GM18951 (cell line): ENCODE measurements around the gene CACTIN.
"Not testable (repeated sequence)": the region's sequence is repeated elsewhere in the genome, so short reads cannot be mapped to it uniquely, and the experiment has no call there.

Source experiments
- POLR2A ChIP-seq: IDR thresholded peaks from 4 replicates; pipeline ENCODE4 v1.6.1; 2011; ENCODE audit warnings: mild to moderate bottlenecking; ENCODE audit not compliant: insufficient read length, insufficient read depth; ENCODE audit errors: extremely low read depth
- in situ Hi-C: fragments of 300-500 bp; cut with MboI; formaldehyde crosslinking; loops from one replicate; pipeline ENCODE4 v1.12.0; 2022; ENCODE audit warnings: low sequenced_read_pairs, mixed read lengths, inconsistent platforms; ENCODE audit not compliant: unreplicated experiment

CACTIN gene

DNA sequence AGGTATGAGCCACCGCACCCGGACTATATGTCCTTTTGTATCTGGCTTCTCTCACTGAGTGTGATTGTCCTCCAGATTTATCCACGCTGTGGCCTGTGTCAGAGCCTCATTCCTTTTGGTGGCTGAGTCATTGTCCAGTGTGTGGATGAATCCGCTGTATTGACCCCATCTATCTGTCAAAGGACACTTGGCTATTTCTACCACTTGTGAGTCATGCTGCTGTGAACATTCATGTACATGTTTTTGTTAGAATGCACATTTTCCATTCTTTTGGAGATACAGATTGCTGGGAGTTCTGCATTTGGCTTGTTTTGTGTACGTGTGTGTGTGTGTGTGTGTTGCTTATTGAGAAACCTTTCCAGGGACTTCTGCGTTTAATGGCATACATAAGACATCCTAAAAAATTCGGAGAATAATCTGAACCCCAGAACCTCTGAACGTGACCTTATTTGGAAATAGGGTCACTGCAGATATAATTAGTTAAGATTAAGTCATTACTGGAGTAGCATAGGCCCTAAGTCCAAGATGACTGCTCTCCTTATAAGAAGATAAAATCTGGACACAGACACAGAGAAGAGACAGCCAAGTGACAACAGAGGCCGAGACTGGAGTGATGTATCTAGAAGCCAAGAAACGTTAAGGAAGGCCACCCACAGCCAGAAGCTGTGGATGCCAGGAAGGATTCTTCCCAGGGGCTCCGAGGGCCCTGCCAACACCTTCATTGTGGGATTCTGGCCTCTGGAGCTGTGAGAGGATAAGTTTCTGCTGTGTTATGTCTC, 46.2 kb downstream of the CACTIN start:
- in situ Hi-C loops: no loop called here
- no peak for TF ChIP-seq POLR2A

DNA sequence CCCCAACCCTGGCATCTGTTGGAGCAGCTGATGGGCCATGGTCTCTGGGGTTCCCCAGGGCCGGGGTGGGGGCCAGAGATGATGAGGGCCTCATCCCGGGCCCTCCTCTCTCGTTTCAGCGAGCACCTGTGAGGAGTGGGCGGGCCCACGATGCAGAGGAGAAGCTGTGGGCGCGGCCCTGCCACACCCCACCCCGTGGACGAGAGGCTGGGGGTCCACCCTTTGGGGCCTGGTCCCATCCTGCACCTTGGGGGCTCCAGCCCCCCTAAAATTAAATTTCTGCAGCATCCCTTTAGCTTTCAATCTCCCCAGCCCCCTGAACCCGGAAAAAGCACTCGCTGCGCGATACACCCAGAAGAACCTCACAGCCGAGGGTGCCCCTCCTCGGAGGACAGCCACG, 48.2 kb downstream of the CACTIN start:
- in situ Hi-C loops: no loop called here
- TF ChIP-seq POLR2A: no peak

DNA sequence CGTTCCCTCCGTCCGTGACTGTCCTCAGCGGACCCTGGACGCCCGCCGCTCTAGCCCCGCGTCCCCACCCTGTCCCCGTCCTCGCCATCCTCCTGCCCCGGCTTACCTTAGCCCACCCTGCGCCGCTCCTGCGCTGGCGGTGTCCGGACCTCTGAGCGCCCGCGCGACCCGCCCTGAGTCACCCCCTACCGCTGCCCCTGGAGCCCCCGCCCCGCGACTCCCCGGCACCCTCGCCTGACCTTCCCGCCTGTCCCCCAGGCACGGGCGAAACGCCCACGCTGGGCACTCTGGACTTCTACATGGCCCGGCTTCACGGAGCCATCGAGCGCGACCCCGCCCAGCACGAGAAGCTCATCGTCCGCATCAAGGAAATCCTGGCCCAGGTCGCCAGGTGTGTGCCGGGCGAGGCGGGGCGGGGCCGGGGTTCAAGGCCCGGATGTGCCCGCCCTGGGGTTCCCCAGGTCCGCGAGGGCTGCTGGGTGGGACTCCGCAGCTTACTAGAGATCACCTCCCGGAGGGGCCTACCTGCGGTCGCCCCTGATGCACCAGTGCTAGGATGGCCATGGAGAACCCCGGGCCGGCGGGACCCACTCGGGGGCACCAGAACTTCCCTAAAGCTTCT, 48.8 kb downstream of the CACTIN start:
- no peak for TF ChIP-seq POLR2A
- in situ Hi-C loops: no loop called here

DNA sequence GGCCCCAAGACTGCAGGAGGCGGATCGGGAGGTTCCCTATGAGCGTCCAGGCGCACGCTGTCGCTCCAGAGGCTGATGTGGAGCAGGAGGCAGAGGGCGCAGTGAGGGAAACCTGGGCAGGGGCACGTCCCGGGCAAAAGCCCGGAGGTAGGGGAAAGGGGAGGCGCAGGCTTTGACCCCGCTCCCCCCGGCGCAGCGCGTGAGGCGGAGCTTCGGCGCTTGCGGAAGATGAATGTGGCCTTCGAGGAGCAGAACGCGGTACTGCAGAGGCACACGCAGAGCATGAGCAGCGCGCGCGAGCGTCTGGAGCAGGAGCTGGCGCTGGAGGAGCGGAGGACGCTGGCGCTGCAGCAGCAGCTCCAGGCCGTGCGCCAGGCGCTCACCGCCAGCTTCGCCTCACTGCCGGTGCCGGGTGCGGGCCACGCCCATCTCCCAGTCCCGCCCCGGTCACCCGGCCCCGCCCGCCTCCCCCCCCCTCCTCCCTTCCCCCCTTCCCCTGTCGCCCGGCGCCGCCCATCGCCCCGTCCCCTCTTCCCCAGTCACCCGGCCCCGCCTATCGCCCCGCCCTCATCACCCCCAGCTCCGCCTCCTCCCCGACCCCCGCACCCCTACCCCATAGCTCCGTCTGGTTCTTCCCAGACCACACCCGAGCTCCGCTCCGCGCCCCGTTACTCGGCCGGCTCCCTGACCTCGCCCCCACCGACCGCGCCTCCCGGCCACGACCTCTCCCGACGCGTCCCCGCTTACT, 49.7 kb downstream of the CACTIN start:
- in situ Hi-C loops: no loop called here
- no peak for TF ChIP-seq POLR2A

DNA sequence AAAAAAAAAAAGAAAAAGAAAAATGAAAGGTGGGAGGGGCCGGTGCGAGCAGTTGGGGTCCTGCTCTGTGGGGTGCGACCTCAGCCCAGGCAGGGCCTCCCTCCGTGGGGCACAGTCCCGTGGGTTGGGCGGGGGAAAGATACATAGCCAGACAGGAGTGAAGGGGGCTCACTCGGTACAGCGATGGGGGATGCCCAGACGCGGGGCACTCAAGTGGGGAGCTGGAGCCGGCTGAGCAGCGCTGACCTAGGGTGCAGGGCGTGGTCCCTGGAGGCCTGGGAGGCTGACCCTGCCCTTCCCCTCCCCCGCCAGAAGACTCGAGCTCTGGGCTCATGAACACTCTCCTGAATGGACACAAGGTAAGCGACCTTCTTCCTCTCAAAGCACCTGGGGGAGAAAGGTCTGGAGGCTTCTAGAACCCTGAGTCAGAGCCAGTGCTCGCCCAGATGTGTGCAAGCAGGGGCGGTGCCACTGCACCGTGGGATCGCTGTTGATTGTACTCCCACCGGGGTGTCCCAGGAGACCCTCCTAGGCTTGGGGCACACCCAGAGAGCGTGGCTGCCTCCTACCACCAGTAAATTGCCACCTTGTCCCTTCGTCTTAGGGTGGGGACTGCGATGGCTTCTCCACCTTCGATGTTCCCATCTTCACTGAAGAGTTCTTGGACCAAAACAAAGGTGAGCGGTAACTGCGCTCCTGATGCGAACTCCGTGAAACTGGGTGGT, 50.5 kb downstream of the CACTIN start:
- no peak for TF ChIP-seq POLR2A
- in situ Hi-C loops: no loop called here

DNA sequence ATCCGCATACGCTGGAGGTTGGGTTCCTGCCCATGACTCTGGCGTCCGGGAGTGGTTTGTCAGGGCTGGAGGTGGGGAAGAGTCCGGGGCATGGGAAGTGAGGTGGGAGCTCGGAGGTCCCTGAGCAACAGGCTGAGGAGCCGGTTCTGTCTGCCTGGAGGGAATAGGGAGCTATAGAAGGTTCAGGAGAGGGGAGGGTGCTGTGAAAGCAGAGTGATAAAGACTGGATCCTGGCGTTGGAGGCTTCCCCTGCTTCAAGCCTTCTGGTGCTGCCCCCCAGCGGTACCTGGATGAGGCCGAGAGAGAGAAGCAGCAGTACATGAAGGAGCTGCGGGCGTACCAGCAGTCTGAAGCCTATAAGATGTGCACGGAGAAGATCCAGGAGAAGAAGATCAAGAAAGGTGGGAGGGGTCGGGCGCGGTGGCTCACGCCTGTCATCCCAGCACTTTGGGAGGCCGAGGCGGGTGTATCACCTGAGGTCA, 51.3 kb downstream of the CACTIN start:
- TF ChIP-seq POLR2A: no peak
- in situ Hi-C loops: no loop called here

DNA sequence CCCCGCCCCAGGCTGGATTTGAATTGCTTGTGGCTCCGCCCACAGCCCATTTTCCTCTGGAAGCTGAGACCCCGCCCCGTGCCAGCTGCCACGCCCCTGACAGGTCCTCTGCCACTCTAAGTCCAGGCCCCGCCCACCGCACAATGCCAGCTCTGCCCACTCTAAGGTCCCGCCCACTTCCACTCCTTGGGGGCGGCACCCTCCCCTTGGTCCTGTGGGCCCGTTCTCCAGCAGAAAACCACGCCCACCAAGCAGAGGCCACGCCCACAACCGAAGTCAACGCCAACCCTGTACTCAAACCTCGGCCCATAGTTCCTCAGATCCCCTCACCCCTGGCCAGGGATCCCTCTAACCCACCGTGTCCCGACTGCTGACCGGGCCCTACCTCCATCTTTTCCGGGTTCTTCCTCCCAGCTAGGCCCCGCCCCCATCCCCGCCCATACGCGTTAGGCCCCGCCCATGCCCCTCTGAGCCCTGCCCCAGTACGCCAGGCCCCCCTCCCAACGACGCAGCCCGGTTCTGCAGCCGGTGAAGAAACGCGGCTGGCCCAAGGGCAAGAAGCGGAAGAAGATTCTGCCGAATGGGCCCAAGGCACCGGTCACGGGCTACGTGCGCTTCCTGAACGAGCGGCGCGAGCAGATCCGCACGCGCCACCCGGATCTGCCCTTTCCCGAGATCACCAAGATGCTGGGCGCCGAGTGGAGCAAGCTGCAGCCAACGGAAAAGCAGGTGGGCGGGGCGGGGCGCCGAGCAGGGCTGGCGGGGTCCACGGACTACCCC, 52.5 kb downstream of the CACTIN start:
- no peak for TF ChIP-seq POLR2A
- in situ Hi-C loops: no loop called here

DNA sequence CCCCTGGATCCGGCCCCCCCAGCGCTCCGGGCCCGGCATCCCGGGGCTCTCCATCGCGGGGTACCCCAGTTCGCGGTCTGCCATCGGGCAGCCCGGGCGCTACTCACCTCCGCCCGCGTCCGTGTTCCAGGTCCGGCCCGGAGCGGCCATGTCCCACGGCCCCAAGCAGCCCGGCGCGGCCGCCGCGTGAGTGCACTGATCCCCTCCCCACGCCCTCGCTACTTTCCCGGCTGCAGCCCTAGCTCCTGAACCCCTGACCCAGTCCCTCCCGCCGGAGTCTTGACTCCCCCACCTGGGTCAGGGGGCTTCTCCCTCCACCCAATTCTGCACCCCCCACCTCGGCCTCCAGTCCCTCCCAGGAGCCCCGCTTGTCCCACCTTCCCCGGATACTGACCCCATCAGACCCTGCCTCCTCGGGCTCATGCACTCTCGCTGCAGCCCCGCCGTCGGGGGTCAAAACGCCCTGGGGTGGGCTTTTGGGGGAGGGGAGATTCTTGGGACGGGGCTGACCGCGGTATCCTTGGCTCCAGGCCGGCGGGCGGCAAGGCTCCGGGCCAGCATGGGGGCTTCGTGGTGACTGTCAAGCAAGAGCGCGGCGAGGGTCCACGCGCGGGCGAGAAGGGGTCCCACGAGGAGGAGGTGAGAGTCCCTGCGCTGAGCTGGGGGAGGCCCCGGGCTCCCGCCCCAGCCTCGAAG, 53.3 kb downstream of the CACTIN start:
- in situ Hi-C loops: no loop called here
- no peak for TF ChIP-seq POLR2A

DNA sequence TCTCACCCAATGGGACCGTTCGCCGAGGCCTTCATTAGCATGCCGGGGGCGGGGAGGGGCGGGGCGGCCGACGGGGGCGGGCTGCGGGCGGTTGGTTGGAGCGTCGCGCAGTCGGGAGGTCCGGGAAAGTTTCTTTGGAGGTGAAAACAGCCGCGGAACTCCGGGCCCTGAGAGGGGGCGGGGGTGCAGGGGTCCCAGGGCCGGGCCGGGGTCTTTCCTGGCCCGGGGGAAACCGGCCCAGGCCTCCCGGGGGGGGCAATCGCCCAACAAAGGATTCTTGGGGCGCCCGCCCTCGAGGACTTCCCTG, 53.8 kb downstream of the CACTIN start, which contains the start of gene HMG20B:
HMG20B (plus strand) TSS at position 90 of the 307 bp plus-strand sequence. CDS start 366 bp downstream, outside the sequence.
- TF ChIP-seq POLR2A: peak; percentile 31

DNA sequence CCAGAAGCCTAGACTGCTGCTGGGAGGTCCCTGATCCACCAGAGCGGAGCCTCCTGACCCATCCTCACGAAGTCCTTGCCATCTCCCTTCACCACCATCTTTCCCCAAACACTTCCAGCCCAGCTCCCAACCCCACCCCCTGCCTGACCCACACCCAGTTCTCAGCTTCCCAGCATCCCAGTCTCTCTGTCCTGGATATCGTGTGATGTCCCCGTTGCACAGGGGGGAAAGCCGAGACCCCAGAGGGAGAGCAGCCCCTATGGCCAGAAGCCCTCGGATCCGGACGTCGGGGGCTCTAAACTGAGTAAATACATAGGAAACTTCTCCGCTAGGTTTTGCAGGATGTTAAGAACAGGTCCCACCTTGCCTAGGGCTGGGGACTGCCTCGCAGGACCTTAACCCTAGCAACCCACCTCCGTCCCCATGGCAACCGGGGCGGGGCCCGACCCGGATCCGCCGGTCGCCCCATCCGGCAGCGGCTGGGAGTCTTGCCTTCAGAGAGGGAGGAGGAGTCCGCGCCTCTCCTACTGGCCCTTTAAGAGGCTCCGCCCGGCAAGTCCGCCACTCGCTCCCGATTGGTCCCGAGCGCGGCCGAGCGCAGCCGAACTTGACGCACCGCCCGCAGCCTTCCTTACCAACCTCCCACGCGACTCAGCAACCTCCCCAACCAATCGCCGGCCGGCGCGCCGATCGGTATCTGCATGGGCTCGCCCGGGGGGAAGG, 54.3 kb downstream of the CACTIN start:
- no peak for TF ChIP-seq POLR2A
- in situ Hi-C loops: no loop called here

More for the DNA sequence above, 53.8 kb downstream of the CACTIN start, which contains the start of gene HMG20B:
- in situ Hi-C loops: no loop called here

DNA sequence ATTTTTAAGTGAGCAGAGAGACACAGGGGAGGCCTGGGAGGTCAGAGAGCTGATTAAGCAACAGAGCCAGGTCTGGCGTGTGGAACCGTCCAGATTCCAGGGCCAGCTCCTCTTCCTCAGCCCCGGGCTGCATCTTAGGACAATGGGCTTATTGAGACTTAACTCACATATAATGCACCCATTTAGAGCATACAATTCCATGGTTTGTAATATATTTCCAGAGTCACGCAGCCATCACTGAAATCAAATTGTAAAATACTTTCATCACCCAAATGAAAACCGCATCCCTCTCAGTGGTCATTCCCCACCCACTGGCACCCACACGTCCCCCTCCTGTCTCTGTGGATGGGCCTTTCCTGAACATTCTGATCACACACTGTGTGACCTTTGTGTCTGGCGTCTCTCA, 56.0 kb downstream of the CACTIN start:
- in situ Hi-C loops: no loop called here
- TF ChIP-seq POLR2A: no peak

DNA sequence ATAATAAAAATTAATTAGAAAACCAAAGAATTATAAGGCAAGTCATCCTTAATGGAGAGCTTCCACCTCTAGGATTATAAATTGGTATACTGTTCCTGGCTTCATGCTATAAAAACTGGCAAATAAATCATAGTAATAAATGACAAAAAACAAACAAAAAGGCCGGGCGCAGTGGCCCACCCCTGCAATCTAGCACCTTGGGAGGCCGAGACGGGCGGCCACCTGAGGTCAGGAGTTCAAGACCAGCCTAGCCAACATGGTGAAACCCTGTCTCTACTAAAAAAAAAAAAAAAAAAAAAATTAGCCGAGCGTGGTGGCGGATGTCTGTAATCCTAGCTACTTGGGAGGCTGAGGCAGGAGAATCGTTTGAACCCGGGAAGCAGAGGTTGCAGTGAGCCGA, 56.5 kb downstream of the CACTIN start:
- in situ Hi-C loops: not testable (repeated sequence)
